ENCODE data around the gene ZNF654. TPM values are rescaled to one million over a fixed set of nuclear protein-coding genes. Genes with fewer than 3 reads are reported as not detected.

Gene ZNF654
- total and polyA plus RNA-seq, 2 donors (not counting 3 experiments of a cell fraction or from before 2014, with no cell fraction given), result 2.9 to 14.6 TPM

DNA sequence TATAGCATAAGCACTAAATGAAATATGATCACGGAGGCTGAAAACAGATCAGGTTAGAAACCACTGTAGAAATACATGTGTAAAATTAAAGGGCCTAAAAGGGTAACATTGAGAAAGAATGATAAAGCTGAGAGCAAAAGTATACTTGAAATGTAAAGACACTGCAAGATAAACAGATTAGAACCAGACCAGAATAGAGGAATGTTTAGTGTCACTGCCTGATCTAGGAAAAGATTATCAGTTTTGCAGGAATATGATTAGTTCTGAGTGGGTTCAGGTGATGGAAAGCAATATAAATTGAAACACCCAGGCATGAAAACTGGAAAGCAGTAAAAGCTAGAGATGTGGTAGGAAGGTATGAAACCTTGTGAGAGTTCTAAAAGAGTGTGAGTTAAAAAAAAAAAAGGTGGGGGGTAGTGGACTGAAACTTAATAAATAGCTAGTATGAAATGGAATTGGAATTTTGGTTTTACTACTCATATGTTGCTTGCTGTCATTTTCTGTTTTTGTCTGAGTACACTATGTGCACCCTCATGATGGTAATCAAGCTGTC is 74.7 kb downstream of the ZNF654 start:
- ChIA-PET CTCF (interaction anchor here (1.6 to 2.1 kb wide), 2 partner anchors 20 kb away, joined by 5 to 11 read pairs; no protein-coding TSS in a partner anchor), POLR2A (no interaction called here)
- H3K79me2 ChIP-seq (ENCODE audit: control insufficient read depth, insufficient read depth, low read length), result no peaks in the 10 kb centered on the region
- H3K4me3 ChIP-seq (replicated peaks in 1 of 3; ENCODE audit: insufficient read depth in 1 of 3, low read depth in 1 of 3, low read length in 3 of 3), result no peak overlapping the region
- H3K36me3 ChIP-seq (ENCODE audit: control insufficient read depth in 2 of 2, extremely low read depth in 1 of 2, insufficient read depth in 2 of 2, low read length in 2 of 2), result peaks cover 0 to 6% of the 10 kb centered on the region in 2 experiments
- no peak for DNase-seq (ENCODE audit: low read depth, low spot score)
- no peak for TF ChIP-seq MYC (IDR thresholded peaks at IDR 0.05; ENCODE audit: low read depth, low read length)
- no peak for TF ChIP-seq FOS (IDR thresholded peaks at IDR 0.05; ENCODE audit: borderline replicate concordance, insufficient read depth, low read length)
- TF ChIP-seq POLR2AphosphoS5 (IDR thresholded peaks at IDR 0.05; ENCODE audit: insufficient read depth, low read depth, low read length), result no peak
- TF ChIP-seq, protein P1, sequence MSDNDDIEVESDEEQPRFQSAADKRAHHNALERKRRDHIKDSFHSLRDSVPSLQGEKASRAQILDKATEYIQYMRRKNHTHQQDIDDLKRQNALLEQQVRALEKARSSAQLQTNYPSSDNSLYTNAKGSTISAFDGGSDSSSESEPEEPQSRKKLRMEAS (IDR thresholded peaks at IDR 0.05; ENCODE audit: insufficient read depth, insufficient read length), result no peak
- no peak for TF ChIP-seq EZH2 (IDR thresholded peaks at IDR 0.05; ENCODE audit: borderline replicate concordance, low read depth, low read length, severe bottlenecking)
- TF ChIP-seq POLR2A (IDR thresholded peaks at IDR 0.05; ENCODE audit: low read depth, low read length), result no peak
- TF ChIP-seq JUN (IDR thresholded peaks at IDR 0.05; ENCODE audit: borderline replicate concordance, insufficient read depth, insufficient read length, low read depth), result no peak
- no peak overlapping the region for H3K9ac ChIP-seq (replicated peaks; ENCODE audit: extremely low read depth, insufficient read depth, low read length)
- no peaks in the 10 kb centered on the region for H3K27me3 ChIP-seq (ENCODE audit: control insufficient read depth in 2 of 2, insufficient read depth in 2 of 2, low read length in 2 of 2)
- dilution Hi-C loops (cut with MboI; ENCODE audit: extremely low pct_ligation_motif_present, low sequenced_read_pairs), result no loop called here
- BruUV-seq (replicated peaks), result no TSS peak
- H3K4me1 ChIP-seq (ENCODE audit: control insufficient read depth, extremely low read depth, insufficient read depth, low read length), result no peaks in the 10 kb centered on the region
- intact Hi-C loops (cut with micrococcal nuclease), result no loop called here
- no peaks in the 10 kb centered on the region for H3K9me1 ChIP-seq (replicated peaks; ENCODE audit: control insufficient read depth, extremely low read depth, insufficient read depth, low read length)
- FAIRE-seq, result no peak
- H4K20me1 ChIP-seq (replicated peaks; ENCODE audit: control insufficient read depth, extremely low read depth, insufficient read depth, low read length), result peaks cover 2% of the 10 kb centered on the region
- H3K4me2 ChIP-seq (ENCODE audit: insufficient read depth, low read length), result no peak overlapping the region
- H3K27ac ChIP-seq (ENCODE audit: insufficient read depth, low read depth, low read length), result no peak overlapping the region
- no peaks in the 10 kb centered on the region for H3K9me3 ChIP-seq (replicated peaks; ENCODE audit: control insufficient read depth, insufficient read depth, low read length)
- no peak overlapping the region for H2AFZ ChIP-seq (ENCODE audit: low read depth, low read length)

DNA sequence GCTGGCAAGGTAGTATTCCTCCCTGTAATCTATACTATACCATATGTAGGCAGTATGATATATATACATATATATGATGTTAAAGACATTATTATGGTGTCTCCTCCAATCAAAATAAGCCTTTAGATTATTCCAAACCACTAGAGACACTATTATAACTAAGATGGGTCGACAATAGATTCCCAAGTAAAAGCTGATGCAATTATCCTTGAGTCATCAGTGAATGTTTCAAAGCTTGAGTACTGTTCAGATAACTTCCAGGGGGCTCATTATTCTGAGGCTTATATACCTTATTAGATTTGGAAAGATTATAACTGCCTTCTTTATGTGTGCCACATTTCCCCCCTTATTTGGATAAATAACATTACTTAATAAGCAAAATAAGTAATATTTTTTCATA is 78.8 kb downstream of the ZNF654 start:
- no peaks in the 10 kb centered on the region for H3K4me1 ChIP-seq (ENCODE audit: control insufficient read depth, extremely low read depth, insufficient read depth, low read length)
- TF ChIP-seq EZH2 (IDR thresholded peaks at IDR 0.05; ENCODE audit: borderline replicate concordance, low read depth, low read length, severe bottlenecking) (no peak), POLR2AphosphoS5 (IDR thresholded peaks at IDR 0.05; ENCODE audit: insufficient read depth, low read depth, low read length) (no peak), POLR2A (IDR thresholded peaks at IDR 0.05; ENCODE audit: low read depth, low read length) (no peak), MYC (IDR thresholded peaks at IDR 0.05; ENCODE audit: low read depth, low read length) (no peak), GATA2 (IDR thresholded peaks at IDR 0.05; ENCODE audit: insufficient read depth, insufficient read length, low read depth, low read length) (no peak), FOS (IDR thresholded peaks at IDR 0.05; ENCODE audit: borderline replicate concordance, insufficient read depth, low read length) (no peak), JUN (IDR thresholded peaks at IDR 0.05; ENCODE audit: borderline replicate concordance, insufficient read depth, insufficient read length, low read depth) (no peak)
- TF ChIP-seq, protein P1 (IDR thresholded peaks at IDR 0.05; ENCODE audit: insufficient read depth, insufficient read length), result no peak
- TF ChIP-seq, protein P2, sequence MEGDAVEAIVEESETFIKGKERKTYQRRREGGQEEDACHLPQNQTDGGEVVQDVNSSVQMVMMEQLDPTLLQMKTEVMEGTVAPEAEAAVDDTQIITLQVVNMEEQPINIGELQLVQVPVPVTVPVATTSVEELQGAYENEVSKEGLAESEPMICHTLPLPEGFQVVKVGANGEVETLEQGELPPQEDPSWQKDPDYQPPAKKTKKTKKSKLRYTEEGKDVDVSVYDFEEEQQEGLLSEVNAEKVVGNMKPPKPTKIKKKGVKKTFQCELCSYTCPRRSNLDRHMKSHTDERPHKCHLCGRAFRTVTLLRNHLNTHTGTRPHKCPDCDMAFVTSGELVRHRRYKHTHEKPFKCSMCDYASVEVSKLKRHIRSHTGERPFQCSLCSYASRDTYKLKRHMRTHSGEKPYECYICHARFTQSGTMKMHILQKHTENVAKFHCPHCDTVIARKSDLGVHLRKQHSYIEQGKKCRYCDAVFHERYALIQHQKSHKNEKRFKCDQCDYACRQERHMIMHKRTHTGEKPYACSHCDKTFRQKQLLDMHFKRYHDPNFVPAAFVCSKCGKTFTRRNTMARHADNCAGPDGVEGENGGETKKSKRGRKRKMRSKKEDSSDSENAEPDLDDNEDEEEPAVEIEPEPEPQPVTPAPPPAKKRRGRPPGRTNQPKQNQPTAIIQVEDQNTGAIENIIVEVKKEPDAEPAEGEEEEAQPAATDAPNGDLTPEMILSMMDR (IDR thresholded peaks at IDR 0.05; ENCODE audit: extremely low read depth in 1 of 2, insufficient read depth in 1 of 2, low read depth in 1 of 2, low read length in 2 of 2), result no peak
- intact Hi-C loops (cut with micrococcal nuclease), result no loop called here
- peaks cover 2% of the 10 kb centered on the region for H4K20me1 ChIP-seq (replicated peaks; ENCODE audit: control insufficient read depth, extremely low read depth, insufficient read depth, low read length)
- peaks cover 2 to 10% of the 10 kb centered on the region in 2 experiments for H3K36me3 ChIP-seq (ENCODE audit: control insufficient read depth in 2 of 2, extremely low read depth in 1 of 2, insufficient read depth in 2 of 2, low read length in 2 of 2)
- no peaks in the 10 kb centered on the region for H3K79me2 ChIP-seq (ENCODE audit: control insufficient read depth, insufficient read depth, low read length)
- H3K4me3 ChIP-seq (replicated peaks in 1 of 3; ENCODE audit: insufficient read depth in 1 of 3, low read depth in 1 of 3, low read length in 3 of 3), result no peak overlapping the region
- no peak overlapping the region for H3K27ac ChIP-seq (ENCODE audit: insufficient read depth, low read depth, low read length)
- H3K9ac ChIP-seq (replicated peaks; ENCODE audit: extremely low read depth, insufficient read depth, low read length), result no peak overlapping the region
- no peaks in the 10 kb centered on the region for H3K27me3 ChIP-seq (ENCODE audit: control insufficient read depth in 2 of 2, insufficient read depth in 2 of 2, low read length in 2 of 2)
- no peak for DNase-seq (ENCODE audit: low read depth, low spot score)
- no TSS peak for BruUV-seq (replicated peaks)
- dilution Hi-C loops (cut with MboI; ENCODE audit: extremely low pct_ligation_motif_present, low sequenced_read_pairs), result no loop called here
- H3K4me2 ChIP-seq (ENCODE audit: insufficient read depth, low read length), result no peak overlapping the region
- H3K9me3 ChIP-seq (replicated peaks; ENCODE audit: control insufficient read depth, insufficient read depth, low read length), result no peaks in the 10 kb centered on the region
- H2AFZ ChIP-seq (ENCODE audit: low read depth, low read length), result no peak overlapping the region
- no peak for FAIRE-seq
- no peaks in the 10 kb centered on the region for H3K9me1 ChIP-seq (replicated peaks; ENCODE audit: control insufficient read depth, extremely low read depth, insufficient read depth, low read length)
- CTCF ChIA-PET, result interaction anchor here (3.1 kb wide), 1 partner anchor 25 kb away, joined by 11 read pairs; no protein-coding TSS in a partner anchor
- POLR2A ChIA-PET, result no interaction called here

Data from endothelial cell of umbilical vein (primary cell).